Right lobe of liver (tissue), 4 donors: Measurements from ENCODE around the gene SNRPD3.

Source experiments
- CTCF ChIP-seq, 4 donors: fragments of 200-600 bp in 3 of 4; fragments of 450-650 bp in 1 of 4; IDR thresholded peaks; one replicate each; pipeline versions ENCODE4 v1.5.1 to v1.8.0; 2016 to 2022; ENCODE audit warnings: antibody characterized with exemption in 4 of 4, mild to moderate bottlenecking in 2 of 4
- POLR2A ChIP-seq: fragments of 450-650 bp; IDR thresholded peaks from one replicate; pipeline ENCODE4 v1.6.1; 2017; ENCODE audit warnings: antibody characterized with exemption, mild to moderate bottlenecking
- donor health status: DM: no; HTN: no; CAD: no.
- donor health status: DM: no; HTN: no; CAD: no.
- donor health status: DM: no; HTN: yes; CAD: no.

DNA sequence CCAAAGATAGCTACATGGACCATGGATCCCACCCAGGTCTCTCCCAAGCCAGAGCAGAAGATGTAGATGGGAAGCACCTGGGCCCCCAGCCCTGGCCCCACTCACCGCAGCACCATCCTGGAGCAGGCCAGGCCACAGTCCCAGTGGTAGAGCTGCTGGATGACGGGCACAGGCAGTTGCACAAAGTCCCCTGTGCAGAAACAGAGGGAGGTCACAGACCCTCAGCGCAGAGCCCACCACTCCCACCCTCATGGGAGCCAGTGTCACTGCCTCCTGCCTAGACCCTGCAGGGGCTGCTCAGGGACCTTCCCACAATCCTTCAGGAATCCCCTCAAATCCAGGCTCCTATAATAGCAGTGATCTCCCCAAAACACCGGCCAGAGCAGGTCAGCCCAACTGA lies 7.0 kb upstream of the SNRPD3 start:
- TF ChIP-seq CTCF (IDR thresholded peaks at IDR 0.05) (no peak), POLR2A (no peak)
